Measurements from ENCODE around the gene COL9A1. TPM values are rescaled to one million over a fixed set of nuclear protein-coding genes. Genes with fewer than 3 reads are reported as not detected.

Gene COL9A1
- total RNA-seq, 1 donor from 2014 or later = 18.7 TPM

DNA sequence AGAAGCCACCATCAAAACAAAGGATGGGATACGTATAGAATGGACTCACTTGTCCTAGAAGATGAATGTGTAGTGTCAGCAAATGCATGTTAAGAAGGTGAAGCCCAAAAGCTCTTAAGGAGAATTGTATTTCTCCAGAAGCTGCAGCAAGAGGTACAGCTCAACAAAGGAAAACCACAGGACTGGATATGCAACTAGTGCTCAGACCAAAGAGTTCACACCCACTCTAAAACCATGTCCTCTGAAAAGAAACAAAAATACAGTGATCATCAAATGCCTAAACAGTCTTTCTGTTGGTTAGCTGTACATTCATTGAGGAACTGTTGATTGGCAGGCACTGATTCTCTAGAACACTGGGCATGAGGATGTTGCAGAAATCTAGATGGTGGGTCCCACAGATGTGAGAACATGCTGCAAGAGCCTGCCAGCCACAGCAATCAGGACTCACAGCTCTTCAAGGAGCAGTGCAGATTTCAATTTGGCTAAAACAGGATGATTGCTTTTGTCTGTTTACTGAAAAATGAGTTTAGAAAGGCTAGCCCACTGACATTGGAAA, 94.6 kb downstream of the COL9A1 start:
- Histone ChIP-seq H3K4me3 (no peak overlapping the region), H3K4me1 (no peaks in the 10 kb centered on the region), H3K4me2 (no peak overlapping the region), H3K9ac (no peak overlapping the region), H3K79me2 (ENCODE audit: low read depth) (no peaks in the 10 kb centered on the region), H3F3A (ENCODE audit: low read depth) (no peaks in the 10 kb centered on the region), H3K27me3 (no peaks in the 10 kb centered on the region), H3K36me3 (no peaks in the 10 kb centered on the region), H3K27ac (no peak overlapping the region), H3K9me3 (ENCODE audit: low read depth) (no peaks in the 10 kb centered on the region), H2AFZ (replicated peaks) (peak overlapping the region; percentile 86), H4K20me1 (ENCODE audit: low read depth) (no peaks in the 10 kb centered on the region)
- no peak for DNase-seq (ENCODE audit: low spot score)
- H3K9me3 Mint-ChIP-seq = no peaks in the 10 kb centered on the region
- TF ChIP-seq EZH2 (IDR thresholded peaks at IDR 0.05) (no peak), EZH2phosphoT487 (IDR thresholded peaks at IDR 0.05) (no peak)
- TF ChIP-seq, protein P1, sequence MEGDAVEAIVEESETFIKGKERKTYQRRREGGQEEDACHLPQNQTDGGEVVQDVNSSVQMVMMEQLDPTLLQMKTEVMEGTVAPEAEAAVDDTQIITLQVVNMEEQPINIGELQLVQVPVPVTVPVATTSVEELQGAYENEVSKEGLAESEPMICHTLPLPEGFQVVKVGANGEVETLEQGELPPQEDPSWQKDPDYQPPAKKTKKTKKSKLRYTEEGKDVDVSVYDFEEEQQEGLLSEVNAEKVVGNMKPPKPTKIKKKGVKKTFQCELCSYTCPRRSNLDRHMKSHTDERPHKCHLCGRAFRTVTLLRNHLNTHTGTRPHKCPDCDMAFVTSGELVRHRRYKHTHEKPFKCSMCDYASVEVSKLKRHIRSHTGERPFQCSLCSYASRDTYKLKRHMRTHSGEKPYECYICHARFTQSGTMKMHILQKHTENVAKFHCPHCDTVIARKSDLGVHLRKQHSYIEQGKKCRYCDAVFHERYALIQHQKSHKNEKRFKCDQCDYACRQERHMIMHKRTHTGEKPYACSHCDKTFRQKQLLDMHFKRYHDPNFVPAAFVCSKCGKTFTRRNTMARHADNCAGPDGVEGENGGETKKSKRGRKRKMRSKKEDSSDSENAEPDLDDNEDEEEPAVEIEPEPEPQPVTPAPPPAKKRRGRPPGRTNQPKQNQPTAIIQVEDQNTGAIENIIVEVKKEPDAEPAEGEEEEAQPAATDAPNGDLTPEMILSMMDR (IDR thresholded peaks at IDR 0.05) = no peak
- H3K27ac Mint-ChIP-seq = no peak overlapping the region
- H3K27me3 Mint-ChIP-seq (ENCODE audit: insufficient read depth, low read depth) = peaks cover 4% of the 10 kb centered on the region
- H3K4me3 Mint-ChIP-seq = no peak overlapping the region
- H3K36me3 Mint-ChIP-seq = no peaks in the 10 kb centered on the region
- no peaks in the 10 kb centered on the region for H3K4me1 Mint-ChIP-seq

DNA sequence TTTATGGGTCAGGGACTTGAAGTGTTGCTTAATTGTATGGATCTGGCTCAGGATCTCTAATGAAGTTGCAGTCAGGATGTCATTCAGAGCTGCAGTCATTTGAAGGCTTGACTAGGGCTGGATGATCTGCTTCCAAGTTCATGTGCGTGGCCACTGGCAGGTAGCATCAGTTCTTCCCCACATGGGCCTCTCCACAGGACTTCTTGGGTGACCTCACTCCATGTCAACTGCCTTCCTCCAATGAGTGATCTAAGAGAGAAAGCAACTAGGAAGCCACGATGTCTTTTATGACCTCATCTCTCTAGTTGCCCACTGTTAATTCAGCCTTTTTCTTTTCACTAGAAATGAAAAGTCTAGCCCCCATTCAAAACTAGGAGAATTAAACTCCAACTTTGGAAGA, 104.1 kb downstream of the COL9A1 start:
- TF ChIP-seq EZH2phosphoT487 (IDR thresholded peaks at IDR 0.05) (no peak), EZH2 (IDR thresholded peaks at IDR 0.05) (no peak)
- TF ChIP-seq, protein P1 (IDR thresholded peaks at IDR 0.05) = no peak
- H3K4me2 ChIP-seq = no peak overlapping the region
- H3K4me1 Mint-ChIP-seq = peaks cover 9% of the 10 kb centered on the region
- H3K27me3 Mint-ChIP-seq (ENCODE audit: insufficient read depth, low read depth) = peaks cover 3% of the 10 kb centered on the region
- H3K36me3 ChIP-seq = no peaks in the 10 kb centered on the region
- no peaks in the 10 kb centered on the region for H3K36me3 Mint-ChIP-seq
- H3K9ac ChIP-seq = no peak overlapping the region
- H3K27ac Mint-ChIP-seq = no peak overlapping the region
- H3K9me3 ChIP-seq (ENCODE audit: low read depth) = no peaks in the 10 kb centered on the region
- DNase-seq (ENCODE audit: low spot score) = no peak
- H3K4me3 ChIP-seq = no peak overlapping the region
- H3K27me3 ChIP-seq = no peaks in the 10 kb centered on the region
- H3K79me2 ChIP-seq (ENCODE audit: low read depth) = no peaks in the 10 kb centered on the region
- no peak overlapping the region for H3K4me3 Mint-ChIP-seq
- peaks cover 20% of the 10 kb centered on the region for H3K4me1 ChIP-seq
- no peaks in the 10 kb centered on the region for H3F3A ChIP-seq (ENCODE audit: low read depth)
- H2AFZ ChIP-seq (replicated peaks) = no peak overlapping the region
- H3K9me3 Mint-ChIP-seq = no peaks in the 10 kb centered on the region
- no peaks in the 10 kb centered on the region for H4K20me1 ChIP-seq (ENCODE audit: low read depth)
- no peak overlapping the region for H3K27ac ChIP-seq

- H3K79me2 ChIP-seq (ENCODE audit: low read depth) = no peaks in the 10 kb centered on the region
- H3K9ac ChIP-seq = no peak overlapping the region
- H3K27ac ChIP-seq = no peak overlapping the region
- H3K4me2 ChIP-seq = no peak overlapping the region
- H3K36me3 Mint-ChIP-seq = no peaks in the 10 kb centered on the region
- no peaks in the 10 kb centered on the region for H3K4me1 Mint-ChIP-seq
- no peak overlapping the region for H2AFZ ChIP-seq (replicated peaks)
- peaks cover 6% of the 10 kb centered on the region for H3K4me1 ChIP-seq
- TF ChIP-seq, protein P1 (IDR thresholded peaks at IDR 0.05) = no peak
- TF ChIP-seq EZH2phosphoT487 (IDR thresholded peaks at IDR 0.05) (no peak), EZH2 (IDR thresholded peaks at IDR 0.05) (no peak)
- H3K27me3 Mint-ChIP-seq (ENCODE audit: insufficient read depth, low read depth) = peaks cover 3% of the 10 kb centered on the region
- no peak overlapping the region for H3K27ac Mint-ChIP-seq
- no peaks in the 10 kb centered on the region for H3K9me3 ChIP-seq (ENCODE audit: low read depth)
- H3K4me3 Mint-ChIP-seq = no peak overlapping the region
- no peaks in the 10 kb centered on the region for H3K36me3 ChIP-seq
- H4K20me1 ChIP-seq (ENCODE audit: low read depth) = no peaks in the 10 kb centered on the region
- H3K4me3 ChIP-seq = no peak overlapping the region
- DNase-seq (ENCODE audit: low spot score) = no peak
- H3K9me3 Mint-ChIP-seq = no peaks in the 10 kb centered on the region
- H3F3A ChIP-seq (ENCODE audit: low read depth) = no peaks in the 10 kb centered on the region
- H3K27me3 ChIP-seq = no peaks in the 10 kb centered on the region
Measured at GRCh38 chr6:70196531-70196930, 106.4 kb downstream of the COL9A1 start.
